Skin epidermis (tissue), 12 donors: Measurements from ENCODE around the gene GRID2.

Experiments
- H3K27ac ChIP-seq, 21 experiments: fragments of 200-600 bp; sonication (generic) in 11 of 21; one replicate each; pipeline ENCODE4 v1.5.0; 2020; ENCODE audit warnings: mild to moderate bottlenecking in 3 of 21, inconsistent platforms in 2 of 21, moderate library complexity in 2 of 21
- H3K4me3 ChIP-seq, 7 experiments: fragments of 200-600 bp; sonication (generic) in 2 of 7; one replicate each; pipeline ENCODE4 v1.5.0; 2020; ENCODE audit warnings: inconsistent platforms in 2 of 7, mild to moderate bottlenecking in 2 of 7, moderate library complexity in 1 of 7

GRID2 gene

DNA sequence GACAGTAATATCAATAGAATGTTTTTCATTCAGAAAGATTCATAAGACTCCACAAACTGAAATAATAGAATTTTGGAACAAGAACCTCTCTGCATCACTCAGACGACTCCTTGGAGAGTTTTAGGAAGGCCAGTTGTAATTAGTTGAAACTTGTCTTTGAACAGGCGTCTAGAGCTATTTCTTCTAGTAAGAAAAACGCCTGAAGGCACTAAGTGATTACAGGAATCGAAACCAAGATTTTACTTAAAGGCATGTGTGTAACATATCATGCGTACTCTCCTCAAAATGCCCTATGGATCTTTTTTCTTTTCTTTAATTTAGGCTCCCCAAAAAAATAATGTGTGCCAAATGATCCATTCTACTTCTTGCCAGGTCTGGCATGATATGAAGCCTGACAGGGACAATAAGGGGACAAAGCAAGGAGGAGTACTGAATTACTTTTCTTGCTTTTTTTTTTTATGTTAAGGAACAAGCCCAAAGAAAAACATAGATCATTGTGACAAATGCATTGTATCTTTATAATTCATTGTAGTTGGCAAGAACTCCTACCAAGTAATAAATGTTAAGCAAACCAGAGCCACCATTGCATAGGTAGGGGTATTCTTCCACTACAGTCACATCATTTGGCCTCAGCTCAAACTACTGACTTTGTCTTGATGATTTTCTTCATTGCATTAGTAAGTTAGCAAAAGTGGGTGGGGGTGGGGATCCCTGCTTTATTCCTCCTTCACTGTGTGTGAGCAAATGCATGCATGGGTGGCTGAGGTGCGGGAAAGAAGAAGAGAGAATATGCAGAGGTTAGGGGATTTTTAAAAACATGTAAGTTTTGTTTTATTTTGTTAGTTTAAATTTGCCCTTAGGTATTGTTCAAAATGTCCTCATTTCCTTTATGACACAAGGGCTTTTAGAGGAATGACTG, 1444.9 kb downstream of the GRID2 start:
- Histone ChIP-seq H3K27ac (no peak overlapping the region), H3K4me3 (no peak overlapping the region)

DNA sequence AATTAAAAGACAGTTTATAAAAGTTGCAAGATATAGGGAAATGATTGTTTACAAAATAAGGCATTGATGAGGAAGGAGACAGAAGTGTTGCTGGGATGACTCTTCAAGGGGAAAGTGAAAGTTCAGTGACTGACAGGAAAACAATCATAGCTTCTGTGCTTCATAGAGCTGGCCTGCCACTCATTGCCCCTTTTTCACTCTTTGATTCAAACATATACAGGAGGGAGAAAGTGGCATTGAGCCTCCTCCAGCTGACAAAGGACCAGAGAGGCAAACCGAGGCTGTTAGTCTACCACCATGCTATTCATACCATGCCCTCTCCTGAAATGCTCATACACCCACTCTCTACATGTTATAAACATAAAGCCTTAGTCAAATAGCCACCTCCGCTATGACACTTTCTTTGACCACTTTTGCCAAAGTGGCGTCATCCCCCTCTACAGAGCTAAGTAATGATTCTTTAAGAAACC, 1445.6 kb downstream of the GRID2 start:
- H3K4me3 ChIP-seq = no peak overlapping the region

DNA sequence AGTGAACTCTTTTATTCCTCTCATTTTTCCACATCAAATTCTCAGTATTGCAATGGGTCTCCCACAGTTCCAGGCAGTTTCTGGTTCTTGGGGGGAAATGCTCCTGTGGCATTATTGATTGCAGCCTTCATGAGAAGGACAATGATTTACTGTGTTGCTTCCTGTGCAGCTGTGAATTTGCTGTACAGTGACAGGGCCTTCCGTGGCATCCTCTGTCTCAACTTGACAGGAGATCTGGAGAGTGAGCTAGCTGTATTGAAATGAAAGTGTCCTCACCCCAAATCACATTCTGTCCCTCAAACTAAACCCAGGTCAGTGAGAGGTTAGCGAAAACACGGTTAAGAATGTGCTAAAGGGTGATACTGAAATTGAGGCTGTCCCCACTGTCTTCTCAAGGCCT, 1447.6 kb downstream of the GRID2 start:
- Histone ChIP-seq H3K4me3 (no peak overlapping the region), H3K27ac (no peak overlapping the region)

More for the DNA sequence above, 1445.6 kb downstream of the GRID2 start:
- H3K27ac ChIP-seq = no peak overlapping the region

DNA sequence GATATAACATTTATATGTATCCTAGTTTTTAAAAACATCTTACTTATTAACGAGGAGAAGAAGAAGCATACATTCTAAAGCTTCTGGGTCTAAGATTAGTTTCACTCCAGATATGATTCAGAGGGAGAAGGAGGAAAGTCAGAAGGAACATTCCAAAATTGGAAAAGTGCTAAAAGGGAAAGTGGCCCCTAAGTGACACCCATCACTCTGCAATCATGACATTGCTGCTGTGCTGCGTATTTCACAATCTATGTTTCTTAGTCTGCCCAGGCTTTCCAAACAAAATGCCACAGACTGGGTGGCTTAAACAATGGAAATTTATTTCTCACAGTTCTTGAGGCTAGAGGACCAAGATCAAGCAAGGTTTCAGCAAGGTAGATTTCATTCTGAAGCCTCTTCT, 1452.3 kb downstream of the GRID2 start:
- no peak overlapping the region for H3K27ac ChIP-seq

DNA sequence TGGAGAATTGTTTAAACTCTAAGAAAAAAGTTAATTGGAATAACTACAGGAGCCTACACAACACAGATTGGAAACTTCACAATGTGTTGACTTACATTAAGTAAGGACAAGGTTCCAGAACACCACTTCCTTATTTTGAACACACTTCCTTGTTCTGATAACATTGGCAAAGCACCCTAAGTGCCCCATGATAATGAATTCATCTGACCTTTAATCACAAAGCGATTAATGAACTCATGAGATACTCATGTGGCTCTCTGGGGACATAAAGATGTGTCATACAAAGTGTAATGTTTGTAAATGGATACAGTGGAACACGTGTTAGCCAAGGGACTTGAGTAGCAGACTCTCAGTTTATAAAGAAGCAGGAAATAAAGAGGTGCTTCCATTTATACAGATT, 1455.7 kb downstream of the GRID2 start:
- H3K4me3 ChIP-seq = no peak overlapping the region
- H3K27ac ChIP-seq = no peak overlapping the region

More for the DNA sequence above, 1452.3 kb downstream of the GRID2 start:
- H3K4me3 ChIP-seq = no peak overlapping the region

DNA sequence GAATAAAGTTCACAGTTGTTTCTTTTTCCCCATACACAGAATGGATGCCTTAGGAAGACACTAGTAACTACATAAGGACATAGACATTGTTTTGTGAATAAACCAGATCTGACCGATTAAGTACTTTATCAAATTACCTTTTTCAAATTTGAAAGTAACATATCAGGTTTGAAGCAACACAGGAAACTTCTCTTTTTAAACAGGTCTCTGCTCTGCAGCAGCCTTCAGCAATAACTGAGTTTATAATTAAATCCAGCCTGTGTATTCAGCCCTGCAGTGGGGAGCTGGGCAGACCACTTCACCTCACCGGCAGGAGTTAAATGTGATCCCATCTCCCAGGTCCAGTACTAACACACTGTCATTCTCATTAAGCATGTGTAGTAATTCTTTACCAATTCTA, 1456.5 kb downstream of the GRID2 start:
- Histone ChIP-seq H3K4me3 (no peak overlapping the region), H3K27ac (no peak overlapping the region)

DNA sequence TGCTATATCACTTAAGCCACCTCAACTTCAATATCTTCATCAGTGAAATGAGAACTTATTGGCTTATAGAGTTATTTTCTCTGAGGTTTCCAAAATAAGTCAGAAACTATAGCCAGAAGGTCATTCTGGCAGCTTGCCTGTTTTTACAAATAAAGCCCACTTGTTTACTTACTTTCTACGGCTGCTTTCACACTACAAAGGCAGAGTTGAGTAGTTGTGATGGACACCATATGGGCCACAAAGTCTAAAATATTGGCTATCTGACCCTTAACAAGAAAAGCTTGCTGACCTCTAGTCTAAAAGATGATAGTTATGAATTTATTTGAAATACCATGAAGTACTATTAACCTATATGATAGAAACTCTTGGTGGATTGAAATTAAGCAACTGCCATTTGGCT, 1457.5 kb downstream of the GRID2 start:
- no peak overlapping the region for H3K4me3 ChIP-seq

DNA sequence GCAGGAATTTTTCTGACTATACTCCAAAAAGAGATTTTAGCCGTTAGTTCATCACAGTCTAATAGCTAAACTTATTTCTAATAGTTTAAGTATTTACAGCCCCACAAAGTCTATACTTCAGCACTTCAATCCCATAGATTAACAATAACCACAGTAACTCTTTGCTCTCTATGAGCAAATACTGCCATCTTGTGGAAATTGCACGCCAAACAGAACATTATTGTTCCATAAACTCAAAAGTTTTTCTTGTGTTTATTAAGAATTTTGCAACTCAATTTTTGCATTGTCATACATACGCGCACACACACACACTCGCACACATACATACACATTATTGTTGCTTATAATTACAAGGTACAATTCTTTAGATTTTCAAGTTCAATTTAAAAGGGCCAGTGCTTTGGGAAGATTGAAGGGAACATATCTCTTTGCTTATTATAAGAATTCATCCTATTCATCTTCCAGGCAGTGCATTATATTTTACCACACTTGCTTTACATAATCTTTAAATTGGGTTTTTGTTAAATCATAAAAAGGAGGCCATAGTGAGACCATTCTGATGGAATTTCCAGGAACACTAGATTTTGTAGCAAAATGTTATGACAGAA, 1461.0 kb downstream of the GRID2 start:
- Histone ChIP-seq H3K27ac (no peak overlapping the region), H3K4me3 (no peak overlapping the region)

More for the DNA sequence above, 1457.5 kb downstream of the GRID2 start:
- H3K27ac ChIP-seq = no peak overlapping the region

DNA sequence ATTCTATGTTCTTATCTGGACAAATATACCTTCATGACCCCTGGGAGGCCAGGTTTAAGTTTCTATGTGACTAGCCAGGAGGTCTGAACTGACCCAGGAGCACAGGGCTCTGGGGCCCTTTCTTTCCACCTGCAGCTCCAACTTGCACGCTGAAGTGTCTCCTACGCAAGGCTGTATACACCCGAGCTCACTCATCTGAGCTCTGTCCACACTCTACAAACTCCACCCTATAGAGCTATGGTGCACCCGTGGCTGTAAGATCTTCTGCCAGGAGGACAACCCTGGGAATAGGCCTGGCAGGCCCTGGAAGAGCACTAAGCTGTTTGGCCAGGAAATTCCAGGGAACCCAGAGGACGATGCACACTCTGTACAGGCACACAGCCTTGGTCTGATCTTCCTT, 1464.2 kb downstream of the GRID2 start:
- Histone ChIP-seq H3K27ac (no peak overlapping the region), H3K4me3 (no peak overlapping the region)

DNA sequence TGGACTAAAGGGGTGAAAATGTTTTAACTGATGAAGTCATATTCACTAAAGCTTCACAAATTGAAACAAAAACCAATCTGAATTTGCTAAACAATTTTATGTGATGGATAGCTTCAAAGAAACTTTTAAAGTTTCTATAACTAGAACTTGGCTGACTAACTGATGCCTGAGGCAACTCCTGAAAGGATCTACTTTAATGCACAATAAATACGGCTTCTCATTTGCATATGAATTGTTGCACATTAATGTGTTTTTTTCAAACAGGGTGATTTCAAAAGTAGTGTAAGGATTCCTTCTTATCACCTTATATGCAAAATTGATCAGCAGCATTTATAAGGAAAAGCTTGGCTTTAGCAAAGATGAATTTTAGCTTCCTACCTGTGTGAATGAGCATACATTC, 1466.4 kb downstream of the GRID2 start:
- Histone ChIP-seq H3K27ac (no peak overlapping the region), H3K4me3 (no peak overlapping the region)

DNA sequence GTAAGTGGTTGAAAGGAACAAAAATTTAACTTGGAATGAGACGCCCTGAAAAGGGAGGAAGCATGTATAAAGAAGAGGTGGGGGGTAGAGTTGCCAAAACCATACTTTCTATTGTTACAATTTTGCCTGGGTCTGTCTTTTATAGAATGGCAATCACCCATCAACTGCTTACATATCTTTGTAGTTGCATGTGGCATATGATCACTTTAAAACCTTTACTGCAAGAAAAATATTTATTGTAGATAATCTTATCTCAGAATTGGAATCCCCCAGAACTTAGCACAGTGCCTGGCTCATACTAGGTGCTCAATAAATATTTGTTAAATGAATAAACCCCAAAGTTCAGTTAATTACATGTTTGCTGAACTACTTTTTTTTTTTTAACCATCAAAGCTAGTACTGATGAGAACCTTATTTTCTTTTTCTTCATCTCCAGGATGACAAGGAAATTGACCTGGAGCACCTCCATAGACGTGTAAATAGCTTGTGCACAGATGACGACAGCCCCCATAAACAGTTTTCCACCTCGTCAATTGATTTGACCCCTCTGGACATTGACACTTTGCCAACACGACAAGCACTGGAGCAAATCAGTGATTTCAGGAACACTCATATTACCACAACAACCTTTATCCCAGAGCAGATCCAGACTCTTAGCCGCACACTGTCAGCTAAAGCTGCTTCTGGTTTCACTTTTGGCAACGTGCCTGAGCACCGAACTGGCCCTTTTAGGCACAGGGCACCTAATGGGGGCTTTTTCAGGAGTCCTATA, 1468.1 kb downstream of the GRID2 start:
- Histone ChIP-seq H3K27ac (no peak overlapping the region), H3K4me3 (no peak overlapping the region)

DNA sequence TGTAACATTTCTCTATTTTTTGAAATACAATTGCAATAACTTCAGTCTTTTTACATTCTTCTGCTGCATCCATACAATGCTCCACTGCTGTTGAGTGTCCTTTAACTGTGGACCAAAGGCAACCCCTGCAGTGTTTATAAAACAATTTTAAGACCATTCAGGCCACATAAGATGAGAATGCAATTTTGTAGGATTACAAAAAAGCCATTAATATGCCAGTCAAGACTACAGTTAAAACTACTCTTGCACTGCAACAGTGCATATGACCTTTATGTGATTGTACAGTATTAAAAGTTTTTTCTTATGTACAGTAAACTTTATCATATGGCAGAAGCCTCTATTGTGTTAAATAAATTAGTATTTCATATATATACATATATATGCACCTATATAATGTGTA, 1469.1 kb downstream of the GRID2 start:
- Histone ChIP-seq H3K4me3 (no peak overlapping the region), H3K27ac (no peak overlapping the region)

DNA sequence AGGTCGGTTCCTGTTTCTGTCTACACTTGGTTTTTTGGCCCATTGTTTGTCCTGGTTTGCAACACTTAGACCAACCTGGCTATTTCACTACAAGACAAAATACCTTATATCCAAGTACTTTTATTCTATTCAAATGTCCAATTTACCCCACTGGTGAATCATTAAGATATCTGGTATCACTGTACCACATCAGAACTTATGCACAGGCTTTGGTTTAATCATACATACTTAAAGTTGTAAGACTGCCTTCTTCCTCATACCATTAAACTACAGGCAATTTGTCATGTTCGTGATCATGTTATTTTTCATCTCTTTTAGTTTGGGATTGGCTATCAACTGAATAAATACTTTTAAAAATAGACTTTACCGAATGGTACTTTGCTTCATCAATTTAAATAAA, 1471.8 kb downstream of the GRID2 start:
- Histone ChIP-seq H3K4me3 (no peak overlapping the region), H3K27ac (no peak overlapping the region)

DNA sequence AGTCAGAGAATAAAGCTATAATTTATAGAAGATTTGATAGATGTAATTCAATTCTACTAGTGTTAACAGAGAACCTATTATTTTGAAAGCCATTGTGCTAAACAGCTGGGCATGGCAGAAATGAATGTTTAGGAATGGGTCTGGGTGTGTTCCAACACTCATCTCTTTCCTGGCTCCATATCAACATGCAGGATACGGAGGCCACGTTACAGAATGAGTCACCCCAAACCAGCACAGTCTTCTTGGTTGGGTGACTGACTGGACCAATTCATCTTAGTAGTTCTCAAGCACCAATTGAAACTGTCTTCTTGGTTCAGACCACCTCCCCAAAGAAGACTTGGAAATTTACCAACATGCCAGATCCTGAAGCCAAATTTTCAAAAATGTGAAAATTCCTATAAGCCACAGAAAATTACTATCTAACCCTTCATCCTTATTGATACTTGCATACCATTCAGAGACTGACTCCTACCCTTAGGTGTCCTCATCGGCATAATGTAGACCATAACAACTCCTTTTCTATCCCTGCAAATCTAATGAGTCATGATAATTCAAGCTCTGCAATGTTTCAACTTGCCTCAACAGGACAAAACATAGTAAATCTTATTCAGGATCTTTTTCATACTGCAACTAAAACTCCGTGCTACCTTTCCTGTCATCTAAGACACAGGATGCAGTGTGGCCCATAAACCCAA, 1472.8 kb downstream of the GRID2 start:
- no peak overlapping the region for H3K4me3 ChIP-seq
- no peak overlapping the region for H3K27ac ChIP-seq

DNA sequence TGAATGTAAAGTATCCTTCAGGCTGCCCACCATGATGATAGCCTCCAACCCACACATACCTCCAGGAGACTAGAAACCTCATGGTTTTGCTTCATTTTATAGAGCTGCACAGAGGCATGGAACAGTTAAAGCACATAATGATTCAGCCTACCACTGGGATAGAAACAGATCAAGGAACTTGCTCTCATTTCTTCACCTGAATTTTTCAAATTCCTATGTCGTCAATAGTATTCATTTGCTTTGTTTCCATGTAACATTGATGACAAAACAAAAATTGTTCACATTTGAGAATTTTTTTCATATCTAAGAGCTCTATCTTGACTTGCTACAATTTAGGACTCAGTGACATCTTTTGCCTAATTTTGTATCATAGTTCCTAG, 1473.3 kb downstream of the GRID2 start:
- Histone ChIP-seq H3K4me3 (no peak overlapping the region), H3K27ac (no peak overlapping the region)

DNA sequence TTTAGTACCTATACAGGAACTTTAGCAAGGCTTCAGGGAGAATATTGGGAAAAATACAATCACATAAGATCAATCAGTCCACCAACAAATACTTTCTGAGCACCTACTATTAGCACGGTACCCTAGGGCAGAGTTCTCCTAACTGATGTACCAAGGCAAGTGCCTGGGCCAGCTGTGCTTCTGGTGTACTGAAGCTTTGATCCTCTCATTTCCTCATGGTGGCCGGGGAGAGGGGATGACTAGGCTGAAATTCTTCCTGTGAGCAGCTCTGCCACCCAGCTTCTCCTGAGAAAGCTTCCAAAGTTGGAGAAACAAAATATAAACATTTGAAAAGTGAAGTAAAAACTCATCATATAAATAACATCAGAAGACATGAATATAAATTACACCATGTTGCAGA, 1475.5 kb downstream of the GRID2 start:
- Histone ChIP-seq H3K4me3 (no peak overlapping the region), H3K27ac (no peak overlapping the region)

DNA sequence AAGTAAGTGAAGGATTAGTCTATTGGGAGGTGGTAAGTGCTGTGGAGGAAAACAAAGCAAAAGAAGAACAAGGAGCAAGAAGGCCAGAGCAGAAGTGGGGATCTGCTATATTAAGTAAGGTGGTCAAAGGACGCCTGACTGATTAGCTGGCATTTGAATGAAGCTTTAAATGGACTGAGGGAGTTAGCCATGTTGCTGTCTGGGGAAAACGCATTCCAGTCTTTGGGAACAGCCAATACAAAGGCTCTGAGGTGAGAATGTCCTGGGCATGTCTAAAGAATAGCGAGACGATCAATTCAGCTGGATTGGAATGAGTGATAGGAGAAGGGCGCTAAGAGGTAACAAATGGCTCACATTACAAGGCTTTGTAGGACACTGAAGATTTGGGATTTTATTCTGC, 1476.3 kb downstream of the GRID2 start:
- no peak overlapping the region for H3K27ac ChIP-seq
- no peak overlapping the region for H3K4me3 ChIP-seq

DNA sequence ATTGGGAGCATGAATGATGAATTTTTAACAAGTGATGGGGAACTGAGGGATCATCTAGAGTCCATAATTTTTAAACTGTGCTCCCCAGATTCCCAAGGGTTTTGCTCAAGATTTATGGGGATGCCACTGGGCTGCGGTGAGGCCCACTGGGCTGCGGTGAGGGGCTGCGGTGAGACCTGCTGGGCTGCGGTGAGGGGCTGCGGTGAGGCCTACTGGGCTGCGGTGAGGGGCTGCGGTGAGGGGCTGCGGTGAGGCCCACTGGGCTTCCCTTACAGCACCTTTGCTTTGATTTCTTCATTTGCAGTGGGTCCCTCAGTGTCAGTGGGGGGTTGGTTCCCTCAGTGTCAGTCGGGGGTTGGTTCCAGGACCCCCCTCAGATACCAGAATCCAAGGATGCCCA, 1477.4 kb downstream of the GRID2 start:
- no peak overlapping the region for H3K4me3 ChIP-seq
- H3K27ac ChIP-seq = no peak overlapping the region

DNA sequence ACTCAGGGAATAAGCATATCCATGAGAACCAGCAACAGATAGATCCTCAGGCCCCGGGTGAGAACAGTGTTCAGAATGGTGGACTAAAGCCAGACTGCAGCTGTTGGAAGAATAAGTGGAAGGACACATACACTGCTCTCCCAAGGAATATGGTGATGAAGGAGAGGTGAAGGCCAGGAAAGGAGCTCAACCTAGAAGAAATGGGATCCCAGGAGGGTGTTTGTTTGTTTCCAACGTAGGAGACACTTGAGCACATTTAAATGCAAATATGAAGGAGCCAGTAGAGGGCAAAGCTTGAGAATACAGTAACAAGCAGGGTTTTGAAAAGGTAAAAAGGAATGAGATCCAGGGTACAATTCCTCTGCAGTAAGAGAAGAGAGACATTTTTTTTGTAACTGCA, 1482.4 kb downstream of the GRID2 start:
- Histone ChIP-seq H3K27ac (no peak overlapping the region), H3K4me3 (no peak overlapping the region)

DNA sequence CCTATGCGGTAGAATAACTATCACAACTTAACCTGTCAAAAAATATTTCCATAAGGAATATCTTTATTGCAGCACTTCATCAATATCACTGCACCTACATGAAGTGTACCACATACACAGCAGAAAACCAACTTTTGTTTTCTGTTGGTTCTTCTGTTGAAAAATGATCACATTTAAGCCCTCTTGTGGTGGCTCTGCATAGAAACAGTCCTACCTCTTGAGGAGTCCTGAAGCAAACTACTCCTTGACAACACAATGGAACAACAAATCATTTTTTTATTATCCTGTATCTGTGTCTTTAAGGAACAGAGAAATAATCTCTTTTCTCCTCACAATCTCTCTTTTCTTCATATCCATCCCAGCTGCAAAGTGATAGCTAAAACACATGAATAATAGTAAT, 1484.9 kb downstream of the GRID2 start:
- no peak overlapping the region for H3K27ac ChIP-seq
- no peak overlapping the region for H3K4me3 ChIP-seq
